Tibial artery (tissue), 4 donors: Measurements from ENCODE around the gene RSBN1L.
"Not testable (repeated sequence)": the region's sequence is repeated elsewhere in the genome, so short reads cannot be mapped to it uniquely, and the experiment has no call there.

ENCODE experiments used
- DNase-seq, 2 donors: peaks; one replicate each; pipeline ENCODE4 v3.0.0-alpha.2; 2019
- H3K27ac ChIP-seq, 2 donors: fragments of 200-600 bp; sonication (generic) in 1 of 2; 1 replicate in 1 of 2; 2 replicates in 1 of 2; pipeline ENCODE4 v1.5.1; 2018 to 2019; ENCODE audit warnings: mild to moderate bottlenecking in 1 of 2
- H3K27me3 ChIP-seq, 2 donors: fragments of 200-600 bp; sonication (generic) in 1 of 2; one replicate each; pipeline versions ENCODE4 v1.5.1 to v1.6.0; 2016 to 2019
- H3K36me3 ChIP-seq, 3 donors: fragments of 200-600 bp; sonication (generic) in 2 of 3; one replicate each; pipeline ENCODE4 v1.5.1; 2016 to 2019; ENCODE audit warnings: mild to moderate bottlenecking in 2 of 3
- H3K4me1 ChIP-seq, 4 donors: fragments of 200-600 bp; sonication (generic) in 2 of 4; 1 replicate in 3 of 4; 2 replicates in 1 of 4; pipeline ENCODE4 v1.5.1; 2016 to 2019
- H3K4me3 ChIP-seq, 2 donors: fragments of 200-600 bp; sonication (generic) in 1 of 2; 1 replicate in 1 of 2; 2 replicates in 1 of 2; pipeline ENCODE4 v1.5.1; 2018 to 2019; ENCODE audit warnings: mild to moderate bottlenecking in 2 of 2
- H3K9me3 ChIP-seq, 3 donors: fragments of 200-600 bp; sonication (generic) in 1 of 3; one replicate each; pipeline ENCODE4 v1.5.1; 2016 to 2019
- CTCF ChIP-seq, 2 experiments: fragments of 200-600 bp in 1 of 2; fragments of 450-650 bp in 1 of 2; IDR thresholded peaks; one replicate each; pipeline ENCODE4 v1.5.1; 2017 to 2019; ENCODE audit warnings: antibody characterized with exemption in 2 of 2, mild to moderate bottlenecking in 1 of 2, moderate library complexity in 1 of 2
- intact Hi-C: fragments of 100-400 bp; cut with DNase I; formaldehyde crosslinking; loops from one replicate; pipeline ENCODE4 v1.15.0; 2023; ENCODE audit warnings: low total_unique reads

The RSBN1L gene

GRCh38 chr7:77697535-77697831 lies 1.2 kb downstream of the RSBN1L start:
- peak in 1 of 2 donors; percentile 82 for DNase-seq
- no peak for TF ChIP-seq CTCF (IDR thresholded peaks at IDR 0.05)
- peak overlapping the region; percentile 92 to 98 for H3K27ac ChIP-seq
- H3K36me3 ChIP-seq, result no peaks in the 10 kb centered on the region
- peak overlapping the region; percentile 94 to 98 for H3K4me3 ChIP-seq
- no peaks in the 10 kb centered on the region for H3K9me3 ChIP-seq
- peaks cover 0 to 76% (median 31%) of the 10 kb centered on the region in 4 donors for H3K4me1 ChIP-seq
- intact Hi-C loops, result loop anchor here (2.0 kb wide), 1 partner anchor 101 kb away; the partner anchor contains the start of genes PHTF2 and TMEM60
- H3K27me3 ChIP-seq, result no peaks in the 10 kb centered on the region

GRCh38 chr7:77698042-77698625 lies 1.9 kb downstream of the RSBN1L start:
- no peaks in the 10 kb centered on the region for H3K9me3 ChIP-seq
- peak overlapping the region; percentile 92 to 98 for H3K27ac ChIP-seq
- no peak for TF ChIP-seq CTCF (IDR thresholded peaks at IDR 0.05)
- no peak for DNase-seq
- H3K4me1 ChIP-seq, result peaks cover 0 to 78% (median 32%) of the 10 kb centered on the region in 4 donors
- no peaks in the 10 kb centered on the region for H3K27me3 ChIP-seq
- peak overlapping the region; percentile 94 to 98 for H3K4me3 ChIP-seq
- H3K36me3 ChIP-seq, result no peaks in the 10 kb centered on the region
- intact Hi-C loops, result no loop called here

GRCh38 chr7:77699056-77699455 lies 2.8 kb downstream of the RSBN1L start:
- Histone ChIP-seq H3K4me1 (peaks cover 0 to 75% (median 30%) of the 10 kb centered on the region in 4 donors), H3K9me3 (no peaks in the 10 kb centered on the region), H3K27ac (peak overlapping the region; percentile 92 to 98), H3K4me3 (peak overlapping the region; percentile 94 to 98), H3K27me3 (no peaks in the 10 kb centered on the region), H3K36me3 (no peaks in the 10 kb centered on the region)
- intact Hi-C loops, result no loop called here
- no peak for DNase-seq
- TF ChIP-seq CTCF (IDR thresholded peaks at IDR 0.05), result no peak

- H3K27me3 ChIP-seq, result no peaks in the 10 kb centered on the region
- peaks cover 0 to 9% (median 6%) of the 10 kb centered on the region in 3 donors for H3K36me3 ChIP-seq
- no peak for DNase-seq
- peaks cover 0 to 66% (median 23%) of the 10 kb centered on the region in 4 donors for H3K4me1 ChIP-seq
- no peak overlapping the region for H3K27ac ChIP-seq
- no peak overlapping the region for H3K4me3 ChIP-seq
- no peak for TF ChIP-seq CTCF (IDR thresholded peaks at IDR 0.05)
- intact Hi-C loops, result no loop called here
- H3K9me3 ChIP-seq, result no peaks in the 10 kb centered on the region
These were observed 6.3 kb downstream of the RSBN1L start for GRCh38 chr7:77702513-77702912.

- no peak overlapping the region for H3K27ac ChIP-seq
- no peak overlapping the region for H3K4me3 ChIP-seq
- peaks cover 0 to 63% (median 22%) of the 10 kb centered on the region in 4 donors for H3K4me1 ChIP-seq
- H3K27me3 ChIP-seq, result no peaks in the 10 kb centered on the region
- no peaks in the 10 kb centered on the region for H3K9me3 ChIP-seq
- peaks cover 0 to 9% (median 6%) of the 10 kb centered on the region in 3 donors for H3K36me3 ChIP-seq
- TF ChIP-seq CTCF (IDR thresholded peaks at IDR 0.05), result no peak
- intact Hi-C loops, result no loop called here
- DNase-seq, result no peak
These were observed 6.8 kb downstream of the RSBN1L start for GRCh38 chr7:77702968-77703472.

DNA sequence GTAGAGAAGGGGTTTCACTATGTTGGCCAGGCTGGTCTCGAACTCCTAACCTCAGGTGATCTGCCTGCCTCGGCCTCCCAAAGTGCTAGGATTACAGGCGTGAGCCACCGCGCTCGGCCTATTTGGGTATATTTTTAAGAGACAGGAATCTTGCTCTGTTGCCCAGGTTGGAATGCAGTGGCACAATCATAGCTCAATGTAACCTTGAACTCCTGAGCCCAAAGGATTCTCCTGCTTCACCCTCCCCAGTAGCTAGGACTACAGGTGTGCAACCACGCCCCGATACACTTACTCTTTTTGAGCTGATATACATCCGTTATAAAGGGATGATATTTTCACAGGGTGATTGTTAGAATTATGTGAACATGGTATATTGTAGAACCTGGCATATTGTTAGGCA lies 7.4 kb downstream of the RSBN1L start:
- H3K4me3 ChIP-seq, DNase-seq, H3K36me3 ChIP-seq, H3K9me3 ChIP-seq, intact Hi-C loops, H3K27ac ChIP-seq, H3K27me3 ChIP-seq: not testable (repeated sequence)
- peaks cover 0 to 61% (median 19%) of the 10 kb centered on the region in 4 donors for H3K4me1 ChIP-seq
